Spleen (tissue), 7 donors: ENCODE data around the gene TCF19.

Experiments used
- POLR2A ChIP-seq, 3 donors: fragments of 450-650 bp; IDR thresholded peaks; one replicate each; pipeline ENCODE4 v1.5.1; 2017; ENCODE audit warnings: antibody characterized with exemption in 3 of 3, mild to moderate bottlenecking in 1 of 3
- TF ChIP-seq, protein P1 (sequence below), 11 experiments: fragments of 200-600 bp in 7 of 11; fragments of 450-650 bp in 4 of 11; sonication (generic) in 4 of 11; IDR thresholded peaks in 8 of 11; conservative IDR thresholded peaks in 3 of 11; 1 replicate in 7 of 11; 2 replicates in 4 of 11; pipeline versions ENCODE4 v1.4.0 to v1.8.0; 2016 to 2021; ENCODE audit warnings: antibody characterized with exemption in 11 of 11, inconsistent platforms in 4 of 11, mild to moderate bottlenecking in 1 of 11
- donor health status: DM: no; HTN: no; CAD: no; lungs with moderate emphysema.
- donor health status: DM: no; HTN: no; CAD: no.
- donor health status: DM: no; HTN: no; CAD: no.

DNA sequence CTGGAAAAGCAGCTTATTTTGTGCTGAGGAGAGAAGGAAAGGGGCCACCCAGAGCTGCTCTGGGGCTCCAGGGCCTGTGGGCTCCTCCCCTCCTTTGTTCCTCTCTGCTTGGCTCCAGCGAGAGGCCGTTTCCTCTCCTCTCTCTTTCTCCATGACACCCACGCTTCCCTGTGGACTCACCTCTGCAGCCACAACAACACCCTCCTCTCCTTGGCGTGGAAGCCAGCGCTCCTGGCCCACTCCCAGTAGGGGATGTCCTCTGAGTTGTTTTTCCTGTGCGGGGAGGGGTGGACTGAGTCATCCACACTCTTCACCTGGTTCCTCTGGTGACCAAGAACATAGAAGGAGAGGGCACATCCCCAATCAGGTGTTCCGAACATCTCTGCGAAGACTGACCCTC is 33.2 kb upstream of the TCF19 start:
- TF ChIP-seq, protein P1, sequence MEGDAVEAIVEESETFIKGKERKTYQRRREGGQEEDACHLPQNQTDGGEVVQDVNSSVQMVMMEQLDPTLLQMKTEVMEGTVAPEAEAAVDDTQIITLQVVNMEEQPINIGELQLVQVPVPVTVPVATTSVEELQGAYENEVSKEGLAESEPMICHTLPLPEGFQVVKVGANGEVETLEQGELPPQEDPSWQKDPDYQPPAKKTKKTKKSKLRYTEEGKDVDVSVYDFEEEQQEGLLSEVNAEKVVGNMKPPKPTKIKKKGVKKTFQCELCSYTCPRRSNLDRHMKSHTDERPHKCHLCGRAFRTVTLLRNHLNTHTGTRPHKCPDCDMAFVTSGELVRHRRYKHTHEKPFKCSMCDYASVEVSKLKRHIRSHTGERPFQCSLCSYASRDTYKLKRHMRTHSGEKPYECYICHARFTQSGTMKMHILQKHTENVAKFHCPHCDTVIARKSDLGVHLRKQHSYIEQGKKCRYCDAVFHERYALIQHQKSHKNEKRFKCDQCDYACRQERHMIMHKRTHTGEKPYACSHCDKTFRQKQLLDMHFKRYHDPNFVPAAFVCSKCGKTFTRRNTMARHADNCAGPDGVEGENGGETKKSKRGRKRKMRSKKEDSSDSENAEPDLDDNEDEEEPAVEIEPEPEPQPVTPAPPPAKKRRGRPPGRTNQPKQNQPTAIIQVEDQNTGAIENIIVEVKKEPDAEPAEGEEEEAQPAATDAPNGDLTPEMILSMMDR (IDR thresholded peaks at IDR 0.05 in 8 of 11, conservative IDR thresholded peaks at IDR 0.05 in 3 of 11), result no peak
- no peak for TF ChIP-seq POLR2A (IDR thresholded peaks at IDR 0.05)
